Gastrocnemius medialis (tissue), 4 donors: ENCODE data around the gene HOXC11. TPM values are rescaled to one million over a fixed set of nuclear protein-coding genes. Genes with fewer than 3 reads are reported as not detected.

Experiments
- ATAC-seq, 2 donors: fragments of 150-250 bp; one replicate each; pipeline ENCODE4 v1.9.1; 2016
- DNase-seq, 2 donors: peaks; one replicate each; pipeline ENCODE4 v3.0.0-alpha.2; 2019
- H3K27ac ChIP-seq, 4 donors: fragments of 200-600 bp; sonication (generic); 1 replicate in 1 of 4; 2 replicates in 3 of 4; pipeline ENCODE4 v1.5.1; 2016 to 2018; ENCODE audit warnings: mild to moderate bottlenecking in 2 of 4, moderate library complexity in 1 of 4
- H3K27me3 ChIP-seq, 3 donors: fragments of 200-600 bp; sonication (generic) in 2 of 3; 1 replicate in 1 of 3; 2 replicates in 2 of 3; pipeline versions ENCODE4 v1.5.1 to v1.6.0; 2016 to 2019; ENCODE audit warnings: mild to moderate bottlenecking in 1 of 3, moderate library complexity in 1 of 3
- H3K36me3 ChIP-seq, 2 donors: fragments of 200-600 bp; sonication (generic) in 1 of 2; one replicate each; pipeline ENCODE4 v1.5.1; 2017 to 2018
- H3K4me1 ChIP-seq, 2 donors: fragments of 200-600 bp; sonication (generic) in 1 of 2; one replicate each; pipeline ENCODE4 v1.5.1; 2016 to 2017; ENCODE audit warnings: mild to moderate bottlenecking in 2 of 2
- H3K4me3 ChIP-seq, 4 donors: fragments of 200-600 bp; sonication (generic) in 3 of 4; 1 replicate in 1 of 4; 2 replicates in 3 of 4; pipeline ENCODE4 v1.5.1; 2016 to 2019; ENCODE audit warnings: mild to moderate bottlenecking in 2 of 4
- H3K9me3 ChIP-seq, 3 donors: fragments of 200-600 bp; sonication (generic) in 2 of 3; 1 replicate in 1 of 3; 2 replicates in 2 of 3; pipeline ENCODE4 v1.5.1; 2016 to 2019
- POLR2A ChIP-seq, 2 donors: fragments of 450-650 bp; IDR thresholded peaks; one replicate each; pipeline ENCODE4 v1.6.1; 2017; ENCODE audit warnings: antibody characterized with exemption in 2 of 2, mild to moderate bottlenecking in 2 of 2, moderate library complexity in 2 of 2
- in situ Hi-C, 4 donors: fragments of 200-750 bp; cut with MboI; loops; one replicate each; pipeline versions ENCODE4 v1.15.0 to v1.8.0; 2017; ENCODE audit warnings: low sequenced_read_pairs in 4 of 4
- intact Hi-C: fragments of 100-400 bp; cut with DNase I; formaldehyde crosslinking; loops from one replicate; pipeline ENCODE4 v1.15.1; 2023; ENCODE audit warnings: low total_unique reads
- total RNA-seq, 4 donors: library from RNA; depleted of rRNA; stranded (reverse); fragments of >200 nt; gene quantifications; one replicate each; pipeline versions ENCODE4 v1.1.0 to v1.2.3, GENCODE V29; 2016
- TF ChIP-seq, protein P1 (sequence below), 5 experiments: fragments of 450-650 bp in 3 of 5; fragments of 200-600 bp in 2 of 5; sonication (generic) in 2 of 5; IDR thresholded peaks in 4 of 5; conservative IDR thresholded peaks in 1 of 5; 1 replicate in 4 of 5; 2 replicates in 1 of 5; pipeline ENCODE4 v1.5.1; 2016 to 2019; ENCODE audit warnings: antibody characterized with exemption in 5 of 5, mild to moderate bottlenecking in 3 of 5, moderate library complexity in 3 of 5

HOXC11 gene
- total RNA-seq, 4 donors from 2014 or later, result 0.24 to 1.1 (median 0.44) TPM

GRCh38 chr12:54019924-54020590, 47.1 kb downstream of the HOXC11 start:
- no peaks in the 10 kb centered on the region for H3K36me3 ChIP-seq
- H3K4me3 ChIP-seq, result peak overlapping the region; percentile 62 to 70 (median 68)
- peak in 1 of 2 donors; percentile 82 for DNase-seq
- ATAC-seq, result peak; percentile 53 to 68
- H3K9me3 ChIP-seq, result no peaks in the 10 kb centered on the region
- peak overlapping the region; percentile 94 to 100 (median 98) for H3K27ac ChIP-seq
- H3K4me1 ChIP-seq, result peaks cover 64 to 75% of the 10 kb centered on the region in 2 donors
- intact Hi-C loops (loop anchor here (2.0 to 5.0 kb wide), 2 partner anchors 33 to 262 kb away; partner anchors contain the start of genes CBX5 and HNRNPA1), in situ Hi-C loops (loop anchor here in 2 of 4 donors (10.0 to 25.0 kb wide), 3 partner anchors 175 to 342 kb away; partner anchors contain the start of gene GPR84 (in 2 of the 2))
- TF ChIP-seq, protein P1, sequence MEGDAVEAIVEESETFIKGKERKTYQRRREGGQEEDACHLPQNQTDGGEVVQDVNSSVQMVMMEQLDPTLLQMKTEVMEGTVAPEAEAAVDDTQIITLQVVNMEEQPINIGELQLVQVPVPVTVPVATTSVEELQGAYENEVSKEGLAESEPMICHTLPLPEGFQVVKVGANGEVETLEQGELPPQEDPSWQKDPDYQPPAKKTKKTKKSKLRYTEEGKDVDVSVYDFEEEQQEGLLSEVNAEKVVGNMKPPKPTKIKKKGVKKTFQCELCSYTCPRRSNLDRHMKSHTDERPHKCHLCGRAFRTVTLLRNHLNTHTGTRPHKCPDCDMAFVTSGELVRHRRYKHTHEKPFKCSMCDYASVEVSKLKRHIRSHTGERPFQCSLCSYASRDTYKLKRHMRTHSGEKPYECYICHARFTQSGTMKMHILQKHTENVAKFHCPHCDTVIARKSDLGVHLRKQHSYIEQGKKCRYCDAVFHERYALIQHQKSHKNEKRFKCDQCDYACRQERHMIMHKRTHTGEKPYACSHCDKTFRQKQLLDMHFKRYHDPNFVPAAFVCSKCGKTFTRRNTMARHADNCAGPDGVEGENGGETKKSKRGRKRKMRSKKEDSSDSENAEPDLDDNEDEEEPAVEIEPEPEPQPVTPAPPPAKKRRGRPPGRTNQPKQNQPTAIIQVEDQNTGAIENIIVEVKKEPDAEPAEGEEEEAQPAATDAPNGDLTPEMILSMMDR (IDR thresholded peaks at IDR 0.05 in 4 of 5, conservative IDR thresholded peaks at IDR 0.05 in 1 of 5), result no peak
- TF ChIP-seq POLR2A (IDR thresholded peaks at IDR 0.05), result peak; percentile 58 to 71
- H3K27me3 ChIP-seq, result no peaks in the 10 kb centered on the region

- intact Hi-C loops, result loop anchor here (1.0 kb wide), 1 partner anchor 14 kb away; no protein-coding TSS in a partner anchor
Measured at GRCh38 chr12:54020591-54021405, 47.9 kb downstream of the HOXC11 start.

DNA sequence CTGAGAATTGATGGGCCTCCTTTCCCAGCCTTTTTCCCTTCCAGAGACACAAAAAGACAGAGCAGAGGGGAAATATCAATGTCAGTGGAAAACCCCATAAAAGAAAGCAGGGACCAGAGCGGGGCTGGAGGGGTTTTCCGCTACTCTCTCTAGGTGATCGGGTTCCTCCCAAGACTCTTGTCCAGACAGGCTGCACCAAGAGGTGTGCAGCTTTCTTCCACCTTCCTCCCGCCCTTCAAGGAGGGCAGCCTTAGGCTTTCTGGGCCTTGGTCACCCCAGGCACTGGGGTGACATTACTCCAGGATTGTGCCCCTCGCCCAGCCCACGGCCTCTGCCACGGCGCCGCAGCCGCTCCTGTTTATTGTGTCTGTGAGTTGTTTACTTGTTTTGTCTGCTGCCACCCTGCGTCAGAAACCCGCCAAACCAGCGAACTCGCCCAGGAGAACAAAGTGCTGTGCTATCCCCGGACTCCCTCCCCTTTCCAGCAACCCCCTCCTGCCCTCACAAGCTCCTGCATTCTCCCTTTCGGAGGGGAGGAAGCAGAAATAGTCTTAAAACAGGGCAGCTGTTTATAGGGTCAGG, 48.6 kb downstream of the HOXC11 start:
- in situ Hi-C loops (loop anchor here in 2 of 4 donors (10.0 to 25.0 kb wide), 2 partner anchors 173 to 341 kb away; partner anchors contain the start of gene GPR84 (in 2 of the 2)), intact Hi-C loops (loop anchor here (1.0 kb wide), 1 partner anchor 15 kb away; no protein-coding TSS in a partner anchor)
- H3K27me3 ChIP-seq, result no peaks in the 10 kb centered on the region
- DNase-seq (peak; percentile 78 to 83), ATAC-seq (peak; percentile 23 to 30)
- no peaks in the 10 kb centered on the region for H3K36me3 ChIP-seq
- TF ChIP-seq, protein P1 (IDR thresholded peaks at IDR 0.05 in 4 of 5, conservative IDR thresholded peaks at IDR 0.05 in 1 of 5), result peak; percentile 44 to 62 (median 56)
- TF ChIP-seq POLR2A (IDR thresholded peaks at IDR 0.05), result peak in 1 of 2 donors; percentile 71
- H3K4me3 ChIP-seq, result peak overlapping the region; percentile 62 to 70 (median 68)
- peaks cover 67 to 78% of the 10 kb centered on the region in 2 donors for H3K4me1 ChIP-seq
- peak overlapping the region; percentile 94 to 100 (median 98) for H3K27ac ChIP-seq
- H3K9me3 ChIP-seq, result no peaks in the 10 kb centered on the region

More at GRCh38 chr12:54020591-54021405, 47.9 kb downstream of the HOXC11 start:
- no peaks in the 10 kb centered on the region for H3K9me3 ChIP-seq
- TF ChIP-seq, protein P1 (IDR thresholded peaks at IDR 0.05 in 4 of 5, conservative IDR thresholded peaks at IDR 0.05 in 1 of 5), result no peak
- TF ChIP-seq POLR2A (IDR thresholded peaks at IDR 0.05), result no peak
- H3K27ac ChIP-seq, result peak overlapping the region; percentile 94 to 100 (median 98)
- DNase-seq (no peak), ATAC-seq (no peak)
- H3K27me3 ChIP-seq, result no peaks in the 10 kb centered on the region
- H3K36me3 ChIP-seq, result no peaks in the 10 kb centered on the region
- peak overlapping the region; percentile 62 to 70 (median 68) for H3K4me3 ChIP-seq
- in situ Hi-C loops, result loop anchor here in 2 of 4 donors (10.0 to 25.0 kb wide), 2 partner anchors 174 to 342 kb away; partner anchors contain the start of gene GPR84 (in 2 of the 2)
- H3K4me1 ChIP-seq, result peaks cover 62 to 78% of the 10 kb centered on the region in 2 donors
